Esophagus muscularis mucosa (tissue), 4 donors: ENCODE data around the gene PTPRD. TPM values are rescaled to one million over a fixed set of nuclear protein-coding genes. Genes with fewer than 3 reads are reported as not detected.

Source experiments
- DNase-seq: peaks from one replicate; pipeline ENCODE4 v3.0.0-alpha.2; 2017; ENCODE audit errors: extremely low spot score
- H3K27ac ChIP-seq, 4 donors: fragments of 200-600 bp; sonication (generic); replicated peaks in 1 of 4; 1 replicate in 3 of 4; 2 replicates in 1 of 4; pipeline ENCODE4 v1.5.1; 2016 to 2019; ENCODE audit warnings: mild to moderate bottlenecking in 1 of 4
- H3K27me3 ChIP-seq, 4 donors: fragments of 200-600 bp; sonication (generic); one replicate each; pipeline versions ENCODE4 v1.5.1 to v1.6.0; 2016 to 2019
- H3K36me3 ChIP-seq, 4 donors: fragments of 200-600 bp; sonication (generic); one replicate each; pipeline ENCODE4 v1.5.1; 2016 to 2019
- H3K4me1 ChIP-seq, 4 donors: fragments of 200-600 bp; sonication (generic); one replicate each; pipeline ENCODE4 v1.5.1; 2016 to 2019
- H3K4me3 ChIP-seq, 4 donors: fragments of 200-600 bp; sonication (generic); 1 replicate in 2 of 4; 2 replicates in 2 of 4; pipeline ENCODE4 v1.5.1; 2016 to 2019; ENCODE audit warnings: mild to moderate bottlenecking in 4 of 4, moderate library complexity in 1 of 4
- H3K9me3 ChIP-seq, 4 donors: fragments of 200-600 bp; sonication (generic); 1 replicate in 3 of 4; 2 replicates in 1 of 4; pipeline ENCODE4 v1.5.1; 2016 to 2019
- EP300 ChIP-seq: sonication (generic); formaldehyde crosslinking; IDR thresholded peaks from one replicate; pipeline ENCODE4 v1.6.1; 2017; ENCODE audit warnings: antibody characterized with exemption
- POLR2A ChIP-seq: fragments of 450-650 bp; IDR thresholded peaks from one replicate; pipeline ENCODE4 v1.6.1; 2017; ENCODE audit warnings: antibody characterized with exemption, moderate library complexity, mild to moderate bottlenecking, low read depth
- POLR2AphosphoS5 ChIP-seq, 2 donors: sonication (generic); formaldehyde crosslinking; IDR thresholded peaks; one replicate each; pipeline ENCODE4 v1.6.1; 2017; ENCODE audit warnings: antibody characterized with exemption in 2 of 2
- WGBS: methylation state at CpG from one replicate; pipeline ENCODE4 v1.1.5; 2018; 5-methylcytosine and 5-hydroxymethylcytosine counted together
- intact Hi-C: fragments of 100-400 bp; cut with DNase I; formaldehyde crosslinking; loops from one replicate; pipeline ENCODE4 v1.15.1; 2023
- total RNA-seq, 4 donors: library from RNA; depleted of rRNA; stranded (reverse); fragments of >200 nt; gene quantifications; one replicate each; pipeline versions ENCODE4 v1.1.0 to v1.2.1, GENCODE V29; 2016
- TF ChIP-seq, protein P1 (sequence below), 3 experiments: fragments of 200-600 bp in 2 of 3; fragments of 450-650 bp in 1 of 3; sonication (generic) in 2 of 3; IDR thresholded peaks; one replicate each; pipeline ENCODE4 v1.5.1; 2017 to 2019; ENCODE audit warnings: antibody characterized with exemption in 3 of 3, mild to moderate bottlenecking in 2 of 3, moderate library complexity in 1 of 3

PTPRD gene
- total RNA-seq, 4 donors from 2014 or later = 4.1 to 6.6 (median 5.0) TPM

GRCh38 chr9:8800196-8800595 lies 1812.6 kb downstream of the PTPRD start:
- Histone ChIP-seq H3K27ac (no peak overlapping the region), H3K4me3 (no peak overlapping the region), H3K4me1 (no peaks in the 10 kb centered on the region), H3K36me3 (no peaks in the 10 kb centered on the region), H3K27me3 (peaks cover 0 to 7% (median 0%) of the 10 kb centered on the region in 4 donors), H3K9me3 (no peaks in the 10 kb centered on the region)
- DNase-seq = no peak
- TF ChIP-seq EP300 = no peak
- TF ChIP-seq POLR2AphosphoS5 (IDR thresholded peaks at IDR 0.05) = no peak
- no peak for TF ChIP-seq POLR2A
- TF ChIP-seq, protein P1, sequence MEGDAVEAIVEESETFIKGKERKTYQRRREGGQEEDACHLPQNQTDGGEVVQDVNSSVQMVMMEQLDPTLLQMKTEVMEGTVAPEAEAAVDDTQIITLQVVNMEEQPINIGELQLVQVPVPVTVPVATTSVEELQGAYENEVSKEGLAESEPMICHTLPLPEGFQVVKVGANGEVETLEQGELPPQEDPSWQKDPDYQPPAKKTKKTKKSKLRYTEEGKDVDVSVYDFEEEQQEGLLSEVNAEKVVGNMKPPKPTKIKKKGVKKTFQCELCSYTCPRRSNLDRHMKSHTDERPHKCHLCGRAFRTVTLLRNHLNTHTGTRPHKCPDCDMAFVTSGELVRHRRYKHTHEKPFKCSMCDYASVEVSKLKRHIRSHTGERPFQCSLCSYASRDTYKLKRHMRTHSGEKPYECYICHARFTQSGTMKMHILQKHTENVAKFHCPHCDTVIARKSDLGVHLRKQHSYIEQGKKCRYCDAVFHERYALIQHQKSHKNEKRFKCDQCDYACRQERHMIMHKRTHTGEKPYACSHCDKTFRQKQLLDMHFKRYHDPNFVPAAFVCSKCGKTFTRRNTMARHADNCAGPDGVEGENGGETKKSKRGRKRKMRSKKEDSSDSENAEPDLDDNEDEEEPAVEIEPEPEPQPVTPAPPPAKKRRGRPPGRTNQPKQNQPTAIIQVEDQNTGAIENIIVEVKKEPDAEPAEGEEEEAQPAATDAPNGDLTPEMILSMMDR (IDR thresholded peaks at IDR 0.05) = no peak
- intact Hi-C loops = no loop called here
- 65% methylated on average over 3 of the region's 3 CpGs for WGBS

DNA sequence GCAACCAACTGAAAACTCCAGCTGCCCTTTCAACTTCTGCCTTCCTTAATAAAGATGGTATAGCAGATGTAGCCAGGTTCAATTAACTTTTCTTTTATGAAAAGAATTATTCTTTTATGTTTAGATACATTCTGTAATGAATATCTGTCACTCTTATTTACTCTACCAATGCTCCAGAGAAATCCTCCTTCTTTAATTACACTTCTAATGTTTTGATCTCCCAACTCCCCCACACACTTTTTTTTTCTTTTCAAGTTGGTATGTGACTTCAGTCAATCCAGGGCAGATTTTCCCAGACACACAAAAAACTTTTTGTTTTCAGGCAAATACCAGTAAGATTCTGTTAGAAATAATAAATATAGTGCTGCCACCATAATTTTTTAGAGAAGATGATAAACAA lies 1813.2 kb downstream of the PTPRD start:
- peaks cover 0 to 7% (median 0%) of the 10 kb centered on the region in 4 donors for H3K27me3 ChIP-seq
- no peaks in the 10 kb centered on the region for H3K9me3 ChIP-seq
- TF ChIP-seq EP300 (no peak), POLR2AphosphoS5 (IDR thresholded peaks at IDR 0.05) (no peak)
- TF ChIP-seq, protein P1 (IDR thresholded peaks at IDR 0.05) = no peak
- H3K36me3 ChIP-seq = no peaks in the 10 kb centered on the region
- H3K4me3 ChIP-seq = no peak overlapping the region
- no peaks in the 10 kb centered on the region for H3K4me1 ChIP-seq
- DNase-seq = no peak
- no peak overlapping the region for H3K27ac ChIP-seq
- intact Hi-C loops = no loop called here

DNA sequence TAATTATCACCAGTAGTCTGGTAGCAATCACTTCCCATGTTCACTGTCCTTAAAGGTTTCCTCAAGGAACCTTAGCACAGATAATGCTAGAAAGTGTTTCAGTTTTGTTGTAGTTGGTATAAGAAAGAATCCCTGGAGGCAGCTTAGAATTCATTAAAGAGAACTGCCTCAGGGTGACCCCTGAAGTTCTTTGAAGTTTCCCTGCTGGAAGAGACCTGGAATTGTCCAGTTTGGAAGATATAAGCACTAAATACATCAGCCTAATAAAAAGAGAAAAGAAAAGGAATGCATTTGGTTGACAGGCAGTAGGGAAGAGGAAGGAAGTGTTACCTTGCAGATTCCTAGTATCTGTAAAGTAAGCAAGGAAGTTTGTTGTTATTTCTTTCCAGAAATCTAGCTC lies 1813.6 kb downstream of the PTPRD start:
- no peak for DNase-seq
- no peak overlapping the region for H3K27ac ChIP-seq
- H3K4me3 ChIP-seq = no peak overlapping the region
- TF ChIP-seq, protein P1 (IDR thresholded peaks at IDR 0.05) = no peak
- TF ChIP-seq POLR2AphosphoS5 (IDR thresholded peaks at IDR 0.05) (no peak), EP300 (no peak), POLR2A (no peak)
- H3K36me3 ChIP-seq = no peaks in the 10 kb centered on the region
- H3K9me3 ChIP-seq = no peaks in the 10 kb centered on the region
- H3K27me3 ChIP-seq = peaks cover 0 to 7% (median 0%) of the 10 kb centered on the region in 4 donors
- H3K4me1 ChIP-seq = no peaks in the 10 kb centered on the region
- intact Hi-C loops = no loop called here

DNA sequence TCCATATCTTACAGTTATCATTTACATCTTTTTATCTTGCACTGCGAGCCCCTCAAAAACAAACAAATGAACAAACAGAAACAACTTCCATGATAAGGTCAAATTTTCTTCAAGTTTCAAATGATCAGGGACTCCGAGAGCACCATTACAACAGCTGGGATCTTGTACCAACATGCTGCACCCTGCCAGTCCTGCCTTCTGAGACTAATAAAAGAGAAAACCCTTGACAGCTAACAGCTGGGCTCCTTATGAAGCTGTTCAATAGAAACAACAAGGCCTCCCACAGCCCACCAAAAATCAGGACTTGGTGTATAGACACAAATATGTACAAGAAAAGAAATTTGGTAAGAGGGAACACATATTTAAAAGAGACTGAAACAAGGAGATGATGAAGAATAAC lies 1828.0 kb downstream of the PTPRD start:
- TF ChIP-seq POLR2AphosphoS5 (IDR thresholded peaks at IDR 0.05) (no peak), POLR2A (no peak), EP300 (no peak)
- TF ChIP-seq, protein P1 (IDR thresholded peaks at IDR 0.05) = no peak
- Histone ChIP-seq H3K9me3 (no peaks in the 10 kb centered on the region), H3K27me3 (no peaks in the 10 kb centered on the region), H3K4me3 (no peak overlapping the region), H3K4me1 (no peaks in the 10 kb centered on the region), H3K36me3 (no peaks in the 10 kb centered on the region), H3K27ac (no peak overlapping the region)
- intact Hi-C loops = no loop called here
- WGBS = 66% methylated on average over 2 of the region's 2 CpGs
- DNase-seq = no peak

GRCh38 chr9:8783941-8784340 lies 1828.9 kb downstream of the PTPRD start:
- TF ChIP-seq, protein P1 (IDR thresholded peaks at IDR 0.05) = no peak
- no peak for TF ChIP-seq POLR2A
- TF ChIP-seq POLR2AphosphoS5 (IDR thresholded peaks at IDR 0.05) = no peak
- no peak for TF ChIP-seq EP300
- no peak overlapping the region for H3K27ac ChIP-seq
- no peak for DNase-seq
- no peaks in the 10 kb centered on the region for H3K9me3 ChIP-seq
- no peaks in the 10 kb centered on the region for H3K4me1 ChIP-seq
- no peaks in the 10 kb centered on the region for H3K36me3 ChIP-seq
- 54% methylated on average over 6 of the region's 6 CpGs for WGBS
- H3K27me3 ChIP-seq = no peaks in the 10 kb centered on the region
- H3K4me3 ChIP-seq = no peak overlapping the region
- intact Hi-C loops = no loop called here
